Epidermal melanocyte (primary cell): Measurements from ENCODE around the gene STX1B.

Source experiments
- DNase-seq: peaks from one replicate; pipeline ENCODE4 v3.0.0; 2011; ENCODE audit warnings: low spot score; ENCODE audit not compliant: insufficient read length

STX1B gene

GRCh38 chr16:30979170-30980022 lies 31.0 kb downstream of the STX1B start:
- no peak for DNase-seq

DNA sequence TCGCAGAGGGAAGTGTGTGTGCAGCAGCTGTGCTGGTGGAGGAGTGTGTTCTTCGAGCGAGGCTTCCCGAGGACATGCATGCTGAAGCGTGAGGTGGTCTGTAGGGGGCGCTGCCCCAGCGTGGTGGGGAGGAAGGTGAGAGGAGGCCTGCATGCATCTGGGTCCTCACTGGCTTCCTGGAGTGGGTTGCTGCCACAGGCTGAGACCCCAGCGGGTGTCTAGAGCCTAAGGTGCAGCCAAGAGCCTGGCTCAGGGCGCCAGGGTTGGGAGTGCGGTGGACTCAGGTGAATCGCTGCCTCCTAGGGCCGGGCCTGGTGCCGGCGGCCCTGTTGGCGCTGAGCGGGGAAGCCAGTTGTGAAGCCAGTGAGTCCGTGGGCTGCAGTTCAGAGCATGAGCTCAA lies 32.9 kb downstream of the STX1B start:
- no peak for DNase-seq

DNA sequence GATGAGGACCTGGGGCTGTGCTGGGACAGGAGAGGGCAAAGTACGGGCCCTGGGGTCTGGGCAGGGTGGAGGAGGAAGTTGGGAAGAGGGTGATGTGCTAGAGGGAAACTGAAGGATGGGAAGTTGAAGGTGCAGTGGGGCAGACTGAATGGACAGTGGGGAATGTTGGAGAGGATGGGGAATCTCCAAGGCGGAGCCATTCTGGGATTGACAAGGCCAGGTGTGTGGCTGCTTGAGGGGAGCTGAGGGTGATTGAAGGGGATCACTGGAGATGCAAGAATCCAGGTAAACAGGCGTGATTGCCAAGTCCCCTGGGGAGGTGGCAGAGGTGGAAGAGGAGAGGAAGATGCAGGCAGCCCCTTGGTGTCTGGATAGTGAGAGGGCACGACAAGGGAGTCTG lies 34.0 kb downstream of the STX1B start:
- DNase-seq, result no peak

GRCh38 chr16:30974348-30974747 lies 36.1 kb downstream of the STX1B start:
- DNase-seq, result no peak

DNA sequence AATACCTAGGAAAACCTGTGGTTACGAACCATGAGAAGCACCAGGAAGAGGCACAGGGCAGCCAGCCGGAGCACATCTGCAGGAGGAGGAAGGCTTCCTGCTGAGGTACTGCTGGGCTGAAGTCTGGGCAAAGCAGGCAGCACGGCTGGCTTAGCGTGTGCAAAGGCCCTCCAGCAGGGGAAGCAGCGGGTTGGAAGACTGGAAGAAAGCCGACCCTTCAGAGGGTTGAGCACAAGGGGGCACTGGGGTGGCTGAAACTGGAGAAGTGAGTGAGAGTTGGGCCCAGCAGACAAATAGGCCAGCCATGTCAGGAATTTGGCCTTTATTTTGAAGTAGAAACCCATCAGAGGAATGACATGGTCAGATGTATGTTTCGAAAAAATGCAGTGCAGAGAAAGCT lies 37.6 kb downstream of the STX1B start:
- no peak for DNase-seq

GRCh38 chr16:30971298-30971697 lies 39.1 kb downstream of the STX1B start:
- DNase-seq, result no peak

DNA sequence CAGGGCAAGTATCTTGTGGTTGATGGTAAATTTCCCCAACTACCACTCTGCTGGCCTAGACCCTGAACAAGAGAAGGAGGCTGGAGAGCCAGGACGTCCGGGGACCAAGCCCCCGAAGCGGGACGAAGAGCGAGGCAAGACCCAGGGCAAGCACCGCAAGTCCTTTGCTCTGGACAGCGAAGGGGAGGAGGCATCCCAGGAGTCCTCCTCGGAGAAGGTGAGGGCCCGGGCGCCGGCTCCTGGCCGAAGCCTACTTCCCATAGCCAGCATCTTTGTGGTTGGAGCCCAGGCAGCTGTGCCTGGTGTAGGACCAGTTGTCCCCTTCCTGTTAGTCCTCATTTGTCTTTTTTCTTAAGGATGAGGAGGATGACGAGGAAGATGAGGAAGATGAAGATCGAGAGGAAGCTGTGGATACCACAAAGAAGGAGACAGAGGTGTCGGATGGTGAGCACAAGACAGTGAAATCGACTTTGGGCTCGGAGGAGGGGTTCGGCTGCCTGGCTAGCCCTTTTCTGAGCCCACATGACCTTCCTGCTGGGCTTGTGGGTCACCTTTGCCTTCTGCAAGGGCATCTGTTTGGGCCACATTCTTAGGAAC lies 41.1 kb downstream of the STX1B start:
- no peak for DNase-seq

DNA sequence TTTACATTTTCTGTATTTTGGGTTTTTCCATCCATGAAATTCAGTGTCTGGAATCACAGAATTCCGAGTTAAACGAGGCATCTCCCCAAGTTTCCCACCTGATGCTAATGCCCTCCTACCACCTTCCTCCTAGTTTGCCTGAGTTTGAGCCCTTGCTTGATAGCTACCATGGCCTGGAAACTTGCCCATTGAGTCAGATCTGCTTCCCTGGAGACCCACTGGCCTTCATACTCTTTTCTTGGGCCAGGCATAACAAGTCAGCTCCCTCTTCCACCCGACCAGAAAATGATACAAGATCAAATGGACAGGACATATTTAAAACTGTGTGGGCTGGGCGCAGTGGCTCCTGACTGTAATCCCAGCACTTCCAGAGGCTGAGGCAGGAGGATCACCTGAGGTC lies 42.6 kb downstream of the STX1B start:
- peak; percentile 3 for DNase-seq

GRCh38 chr16:30966033-30966619 lies 44.3 kb downstream of the STX1B start:
- peak; percentile 1 for DNase-seq

- DNase-seq, result peak; percentile 0
Observed at GRCh38 chr16:30965436-30965835, 45.0 kb downstream of the STX1B start.

- DNase-seq, result peak; percentile 11
Observed at GRCh38 chr16:30964574-30965226, 45.7 kb downstream of the STX1B start.

GRCh38 chr16:30963925-30964511 lies 46.4 kb downstream of the STX1B start:
- DNase-seq, result peak; percentile 8

GRCh38 chr16:30961384-30961783 lies 49.1 kb downstream of the STX1B start:
- DNase-seq, result peak; percentile 3

DNA sequence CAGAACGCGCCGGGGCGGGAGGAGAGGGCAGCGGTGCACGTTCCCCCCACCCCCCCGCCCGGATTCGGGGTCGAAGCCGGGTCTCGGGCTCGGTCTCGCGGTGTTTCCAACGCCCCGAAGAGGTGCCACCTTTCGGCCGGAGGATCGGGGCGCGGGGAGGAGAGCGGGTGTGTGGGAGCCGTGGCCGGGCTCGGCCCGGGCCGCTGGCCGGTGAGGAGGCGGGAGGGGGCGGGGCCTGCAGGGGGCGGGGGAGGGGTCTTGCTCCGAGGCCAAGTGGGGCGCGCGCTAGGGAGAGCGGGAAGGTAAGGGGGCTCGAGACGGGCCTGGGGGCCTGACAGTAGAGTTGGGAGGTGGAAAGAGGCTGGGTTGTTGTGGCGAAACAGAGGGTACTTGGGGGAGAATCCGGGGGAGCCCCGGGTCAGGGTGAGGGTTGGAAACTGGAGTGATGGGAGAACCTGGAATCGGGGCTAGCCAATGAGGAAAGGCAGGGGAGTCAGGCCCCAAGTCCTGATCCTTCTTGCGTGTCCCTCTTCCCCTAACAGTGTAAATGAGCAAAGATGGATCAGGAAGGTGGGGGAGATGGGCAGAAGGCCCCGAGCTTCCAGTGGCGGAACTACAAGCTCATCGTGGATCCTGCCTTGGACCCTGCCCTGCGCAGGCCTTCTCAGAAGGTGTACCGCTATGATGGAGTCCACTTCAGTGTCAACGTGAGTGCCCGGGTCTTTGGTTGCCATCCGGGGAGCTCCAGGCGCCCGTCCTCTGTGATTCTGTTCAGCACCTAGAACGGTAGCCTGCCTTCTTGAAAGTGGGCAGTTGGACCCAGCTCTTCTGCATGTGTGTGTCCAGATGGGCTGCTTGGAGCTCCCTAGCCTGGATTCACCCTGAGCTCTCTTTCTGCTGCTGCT lies 52.0 kb downstream of the STX1B start:
- DNase-seq, result peak; percentile 81

GRCh38 chr16:30957456-30958174 lies 52.8 kb downstream of the STX1B start, which contains the start of gene SETD1A:
TSS of gene SETD1A (plus strand) at chr16:30957754. CDS start at chr16:30958732, 978 bp downstream.
- peak; percentile 93 for DNase-seq

DNA sequence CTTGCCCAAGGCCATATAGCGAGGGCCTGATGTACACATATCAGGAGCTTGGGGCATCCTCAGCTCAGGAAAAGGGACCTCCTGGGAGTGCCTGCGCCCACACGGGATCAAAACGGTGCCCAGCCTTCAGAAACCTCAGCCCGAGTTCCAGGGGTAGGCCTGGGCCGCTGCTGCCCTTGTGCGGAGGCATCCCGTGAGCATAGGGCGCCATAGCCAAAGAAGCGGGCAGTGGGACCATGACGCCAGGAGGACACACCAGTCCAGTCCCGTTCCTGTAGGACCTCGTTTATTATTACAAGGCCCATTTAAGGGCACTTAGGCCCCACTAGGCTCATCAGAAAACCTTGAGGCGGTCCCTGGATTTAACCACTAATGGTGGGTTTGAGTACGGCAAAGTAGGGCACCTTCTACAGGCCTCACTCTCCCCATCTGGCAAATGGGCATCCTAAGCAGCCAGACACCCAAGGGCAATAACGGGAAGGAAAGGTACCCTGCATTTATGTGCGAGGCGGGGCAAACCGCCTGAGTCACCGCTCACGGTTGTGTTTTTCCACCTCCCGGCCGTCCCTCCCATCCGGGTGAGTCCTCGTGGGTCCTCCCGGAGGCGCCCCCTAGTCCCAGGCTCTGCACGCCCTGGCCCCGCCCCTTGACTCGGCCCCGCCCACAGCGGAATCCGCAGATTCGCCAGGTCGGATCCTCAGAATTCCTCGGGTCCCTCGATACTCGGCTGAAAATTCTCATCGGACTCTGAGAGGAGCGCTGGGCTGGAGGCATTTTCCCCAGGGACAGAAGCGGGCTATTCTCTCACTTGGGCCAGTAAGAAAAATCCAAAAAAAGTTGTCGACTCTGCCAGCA lies 53.6 kb downstream of the STX1B start:
- DNase-seq, result peak; percentile 54

GRCh38 chr16:30954993-30955392 lies 55.4 kb downstream of the STX1B start:
- DNase-seq, result peak; percentile 7

DNA sequence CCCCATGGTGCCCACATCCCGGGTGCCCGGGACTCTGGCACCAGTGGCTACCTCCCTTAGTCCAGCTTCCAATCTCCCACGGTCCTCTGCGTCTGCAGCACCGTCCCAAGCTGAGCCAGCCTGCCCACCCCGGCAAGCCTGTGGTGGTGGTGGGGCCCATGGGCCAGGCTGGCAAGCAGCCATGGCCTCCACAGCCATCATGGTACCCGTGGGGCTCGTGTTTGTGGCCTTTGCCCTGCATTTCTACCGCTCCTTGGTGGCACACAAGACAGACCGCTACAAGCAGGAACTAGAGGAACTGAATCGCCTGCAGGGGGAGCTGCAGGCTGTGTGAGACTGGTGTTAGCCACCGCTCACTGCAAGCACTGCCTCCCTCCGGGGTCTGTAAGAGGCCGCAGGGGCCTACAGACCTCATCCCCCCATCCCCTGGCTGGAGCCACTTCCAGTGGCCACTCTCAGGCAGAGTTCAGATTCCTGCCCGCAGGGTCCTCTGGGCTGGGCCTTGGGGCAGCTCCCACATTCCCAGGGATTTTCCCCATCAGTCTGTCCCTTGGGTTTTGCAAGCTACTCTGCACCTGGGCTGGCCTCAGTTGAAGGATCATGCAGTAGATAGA lies 56.8 kb downstream of the STX1B start:
- peak; percentile 14 for DNase-seq
